Right lobe of liver (tissue), 4 donors: Measurements from ENCODE around the gene LZTS3.

Experiments
- CTCF ChIP-seq, 4 donors: fragments of 200-600 bp in 3 of 4; fragments of 450-650 bp in 1 of 4; IDR thresholded peaks; one replicate each; pipeline versions ENCODE4 v1.5.1 to v1.8.0; 2016 to 2022; ENCODE audit warnings: antibody characterized with exemption in 4 of 4, mild to moderate bottlenecking in 2 of 4
- POLR2A ChIP-seq: fragments of 450-650 bp; IDR thresholded peaks from one replicate; pipeline ENCODE4 v1.6.1; 2017; ENCODE audit warnings: antibody characterized with exemption, mild to moderate bottlenecking
- donor health status: DM: no; HTN: no; CAD: no.
- donor health status: DM: no; HTN: no; CAD: no.
- donor health status: DM: no; HTN: yes; CAD: no.

GRCh38 chr20:3202965-3203314 is 29.6 kb upstream of the LZTS3 start:
- TF ChIP-seq POLR2A (no peak), CTCF (IDR thresholded peaks at IDR 0.05) (no peak)
